Right cardiac atrium (tissue), 5 donors: Measurements from ENCODE around the gene SLX4IP. TPM values are rescaled to one million over a fixed set of nuclear protein-coding genes. Genes with fewer than 3 reads are reported as not detected.

Experiments
- ATAC-seq, 2 donors: fragments of 200-7000 bp; cut with Tn5 transposase; one replicate each; pipeline versions ENCODE4 v1.8.0 to v1.9.1; 2020; ENCODE audit warnings: moderate library complexity in 2 of 2, mild to moderate bottlenecking in 1 of 2
- DNase-seq, 3 donors: peaks; one replicate each; pipeline ENCODE4 v3.0.0-alpha.2; 2020
- H3K27ac ChIP-seq: one replicate; pipeline ENCODE4 v1.5.1; 2013; ENCODE audit warnings: mild to moderate bottlenecking, low read length, control low read depth, moderate library complexity
- H3K27me3 ChIP-seq: one replicate; pipeline ENCODE4 v1.6.1; 2013; ENCODE audit not compliant: control insufficient read depth, insufficient read depth
- H3K4me1 ChIP-seq: one replicate; pipeline ENCODE4 v1.6.1; 2013; ENCODE audit warnings: low read length; ENCODE audit not compliant: control insufficient read depth, insufficient read depth
- H3K4me3 ChIP-seq: one replicate; pipeline ENCODE4 v1.5.1; 2013; ENCODE audit warnings: low read length, control low read depth
- H3K9me3 ChIP-seq: one replicate; pipeline ENCODE4 v1.6.1; 2013; ENCODE audit warnings: low read length; ENCODE audit not compliant: control insufficient read depth
- WGBS: extraction: QIAGEN DNeasy Blood & Tissue Kit; methylation state at CpG from one replicate; pipeline ENCODE4 v1.1.7; 2013; 5-methylcytosine and 5-hydroxymethylcytosine counted together
- intact Hi-C, 4 donors: fragments of 100-400 bp; cut with DNase I; formaldehyde crosslinking; loops; one replicate each; pipeline versions ENCODE4 v1.11.0 to v1.14.0; 2022 to 2023
- polyA plus RNA-seq: library from polyadenylated mRNA; stranded (reverse); fragments of 200-250 nt; gene quantifications from one replicate; pipeline ENCODE4 v1.2.3, GENCODE V29; 2013
- total RNA-seq, 4 donors: library from RNA; stranded (reverse); fragmentation: NEBNext Ultra II Directional; extraction: Animal tissue kit (Norgen Biotek cat#: 25700); gene quantifications; one replicate each; pipeline ENCODE4 v1.2.1, GENCODE V29; 2021
- donor health status: healthy with polysubstance abuse.
- donor health status: DM: no; HTN: yes; CAD: no.
- donor health status: DM: no; HTN: no; CAD: no.
- donor health status: DM: no; HTN: yes; CAD: no; lungs with severe emphysema.
- donor health status: DM: yes; HTN: yes; CAD: no.

SLX4IP gene
- total and polyA plus RNA-seq, 5 donors: 1.3 to 3.2 (median 2.5) TPM

DNA sequence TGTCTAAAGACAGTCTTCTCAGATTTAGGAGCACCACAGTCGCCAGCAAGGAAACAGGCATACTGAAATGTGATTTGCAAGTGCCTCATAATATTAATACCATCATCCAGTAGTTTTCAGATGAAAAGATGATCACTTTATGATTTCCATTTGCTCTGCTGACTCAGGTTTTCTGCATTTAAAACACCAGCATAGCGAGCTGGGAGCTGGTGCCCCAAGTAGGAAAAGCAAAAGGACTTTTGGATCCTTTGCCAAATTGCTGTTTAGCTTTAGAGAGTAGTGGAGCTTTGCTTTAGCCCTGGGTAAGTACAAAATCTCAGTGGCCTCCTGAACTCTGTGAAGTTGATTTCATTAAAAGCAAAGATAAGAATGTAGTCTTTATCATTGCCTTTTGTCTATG lies 160.2 kb downstream of the SLX4IP start:
- Histone ChIP-seq H3K4me3 (no peak overlapping the region), H3K4me1 (peaks cover 2% of the 10 kb centered on the region), H3K9me3 (no peaks in the 10 kb centered on the region), H3K27me3 (no peaks in the 10 kb centered on the region), H3K27ac (no peak overlapping the region)
- 90% methylated on average over 2 of the region's 2 CpGs for WGBS
- ATAC-seq (no peak), DNase-seq (no peak)
- intact Hi-C loops: no loop called here

DNA sequence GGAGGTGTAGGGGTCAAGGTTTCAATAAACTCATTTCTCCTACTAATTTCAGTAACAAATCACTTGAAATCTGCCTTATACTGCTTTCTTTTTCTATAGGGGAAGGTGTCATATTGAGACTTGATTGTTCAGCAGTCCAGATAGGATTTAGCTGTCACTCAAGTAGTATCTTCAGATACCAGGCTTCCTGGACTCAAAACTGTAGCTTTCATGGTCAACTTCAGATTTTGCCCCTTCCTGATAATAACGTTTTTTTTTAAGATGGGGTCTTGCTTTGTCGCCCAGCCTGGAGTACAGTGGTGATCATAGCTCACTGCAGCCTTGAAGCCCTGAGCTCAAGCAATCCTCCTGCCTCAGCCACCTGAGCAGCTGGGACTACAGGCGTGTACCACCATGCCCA lies 160.9 kb downstream of the SLX4IP start:
- Histone ChIP-seq H3K27me3 (no peaks in the 10 kb centered on the region), H3K4me3 (no peak overlapping the region), H3K4me1 (peaks cover 2% of the 10 kb centered on the region), H3K9me3 (no peaks in the 10 kb centered on the region), H3K27ac (no peak overlapping the region)
- intact Hi-C loops: no loop called here
- 75% methylated on average over 3 of the region's 3 CpGs for WGBS
- DNase-seq: no peak
- ATAC-seq: no peak

GRCh38 chr20:10596710-10597121 lies 161.6 kb downstream of the SLX4IP start:
- H3K9me3 ChIP-seq: no peaks in the 10 kb centered on the region
- no peak overlapping the region for H3K27ac ChIP-seq
- no peak for DNase-seq
- WGBS: 63% methylated on average over 4 of the region's 4 CpGs
- peak; percentile 34 to 41 for ATAC-seq
- intact Hi-C loops: no loop called here
- H3K4me3 ChIP-seq: no peak overlapping the region
- peaks cover 2% of the 10 kb centered on the region for H3K4me1 ChIP-seq
- no peaks in the 10 kb centered on the region for H3K27me3 ChIP-seq

GRCh38 chr20:10597637-10598036 lies 162.5 kb downstream of the SLX4IP start:
- H3K27ac ChIP-seq: no peak overlapping the region
- DNase-seq (no peak), ATAC-seq (no peak)
- H3K9me3 ChIP-seq: no peaks in the 10 kb centered on the region
- no peak overlapping the region for H3K4me3 ChIP-seq
- intact Hi-C loops: no loop called here
- H3K27me3 ChIP-seq: no peaks in the 10 kb centered on the region
- H3K4me1 ChIP-seq: peaks cover 2% of the 10 kb centered on the region
- WGBS: 97% methylated on average over 1 of the region's 1 CpG

DNA sequence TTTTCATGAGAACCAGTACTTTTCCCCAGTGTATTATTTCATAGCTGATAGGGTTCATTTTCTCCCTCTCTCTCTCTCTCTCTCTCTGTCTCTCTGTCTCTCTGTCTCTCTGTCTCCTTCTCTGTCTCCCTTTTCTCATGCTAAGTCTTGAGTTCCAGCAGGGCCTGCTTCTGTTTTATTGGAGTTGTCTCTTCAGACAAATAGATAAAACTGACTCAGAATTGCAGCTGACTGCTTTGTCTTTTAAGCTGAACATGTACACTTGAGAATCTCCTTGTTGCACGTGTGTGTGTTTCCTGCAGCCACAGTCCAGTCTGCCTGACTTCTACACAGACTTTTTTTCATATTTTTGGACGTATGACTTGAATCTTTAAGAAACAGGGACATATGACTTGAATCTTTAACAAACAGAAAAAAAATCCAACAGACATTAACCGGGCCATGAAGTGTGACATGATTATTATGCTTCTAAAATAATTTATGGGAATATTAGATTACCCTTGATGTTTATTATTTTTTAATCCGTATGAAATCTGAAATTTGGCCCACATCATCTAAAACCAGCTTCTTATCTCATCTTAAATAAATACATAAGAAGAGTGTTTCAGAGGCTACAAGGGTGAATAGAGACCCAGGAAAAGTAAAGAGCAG lies 167.2 kb downstream of the SLX4IP start:
- DNase-seq: no peak
- WGBS: 63% methylated on average over 4 of the region's 4 CpGs
- H3K9me3 ChIP-seq: no peaks in the 10 kb centered on the region
- H3K27ac ChIP-seq: no peak overlapping the region
- no peaks in the 10 kb centered on the region for H3K4me1 ChIP-seq
- H3K4me3 ChIP-seq: no peak overlapping the region
- intact Hi-C loops: no loop called here
- no peak for ATAC-seq
- H3K27me3 ChIP-seq: no peaks in the 10 kb centered on the region

DNA sequence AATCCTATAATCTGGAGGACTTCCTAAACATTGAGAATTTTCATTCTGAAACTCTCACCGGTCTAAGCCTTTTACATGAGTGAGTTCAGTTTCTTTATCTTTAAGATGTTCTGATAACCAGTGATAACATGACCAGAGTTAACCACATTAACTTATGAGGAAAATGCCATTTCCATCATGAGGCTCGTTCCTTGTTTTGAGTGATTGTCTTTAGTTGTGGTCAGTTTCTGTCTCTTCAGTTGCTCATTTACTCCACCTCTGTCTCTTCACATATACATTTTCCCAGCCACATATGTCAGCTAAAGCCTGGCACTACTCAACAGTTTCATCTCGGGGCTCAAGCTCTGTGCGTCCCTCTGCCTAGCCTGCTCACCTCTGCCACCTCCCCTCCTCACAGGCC lies 168.3 kb downstream of the SLX4IP start:
- no peaks in the 10 kb centered on the region for H3K4me1 ChIP-seq
- 90% methylated on average over 4 of the region's 4 CpGs for WGBS
- H3K27me3 ChIP-seq: no peaks in the 10 kb centered on the region
- DNase-seq (no peak), ATAC-seq (no peak)
- H3K9me3 ChIP-seq: no peaks in the 10 kb centered on the region
- H3K27ac ChIP-seq: peak overlapping the region; percentile 56
- H3K4me3 ChIP-seq: no peak overlapping the region
- intact Hi-C loops: no loop called here

GRCh38 chr20:10603971-10604864 lies 169.1 kb downstream of the SLX4IP start:
- H3K4me1 ChIP-seq: no peaks in the 10 kb centered on the region
- WGBS: 53% methylated on average over 8 of the region's 8 CpGs
- intact Hi-C loops: no loop called here
- H3K27me3 ChIP-seq: no peaks in the 10 kb centered on the region
- H3K9me3 ChIP-seq: no peaks in the 10 kb centered on the region
- ATAC-seq (peak; percentile 93 to 94), DNase-seq (peak; percentile 59 to 72 (median 68))
- no peak overlapping the region for H3K4me3 ChIP-seq
- peak overlapping the region; percentile 56 for H3K27ac ChIP-seq

- intact Hi-C loops: no loop called here
- DNase-seq: no peak
- Histone ChIP-seq H3K27me3 (no peaks in the 10 kb centered on the region), H3K4me3 (no peak overlapping the region), H3K27ac (peak overlapping the region; percentile 12), H3K4me1 (peaks cover 3% of the 10 kb centered on the region), H3K9me3 (no peaks in the 10 kb centered on the region)
- WGBS: 70% methylated on average over 2 of the region's 2 CpGs
- ATAC-seq: no peak
Measured at GRCh38 chr20:10604865-10605440, 169.8 kb downstream of the SLX4IP start.

DNA sequence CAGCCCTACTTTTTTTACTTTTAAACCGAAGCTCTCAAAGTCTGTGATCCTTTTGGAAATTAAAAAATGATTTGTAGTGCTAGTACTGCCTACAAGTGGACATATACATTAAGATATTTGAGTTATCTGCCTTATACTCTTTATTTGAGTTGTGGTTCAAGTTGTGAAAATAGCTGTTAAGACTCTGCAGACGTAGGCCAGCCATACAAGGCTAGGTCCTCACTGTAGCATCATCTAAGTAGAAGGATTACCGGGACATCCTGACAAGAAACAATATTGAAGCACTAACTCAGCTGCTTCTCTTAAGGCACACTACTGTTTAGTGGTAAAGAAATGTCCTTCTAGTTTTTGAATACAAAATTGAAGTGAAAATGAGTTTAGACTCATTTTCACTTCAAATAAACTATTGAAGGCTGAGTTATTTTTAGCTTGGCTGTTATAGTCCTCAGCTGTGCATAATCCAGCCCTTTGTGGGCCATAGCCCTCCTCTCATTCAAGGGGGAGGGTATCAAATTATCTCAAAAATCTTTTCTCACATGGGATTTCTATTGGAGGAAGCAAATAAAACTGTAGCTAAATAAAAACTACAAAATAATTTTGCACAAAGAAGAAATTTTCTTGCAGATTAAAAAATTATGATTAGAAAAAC lies 170.6 kb downstream of the SLX4IP start:
- H3K27me3 ChIP-seq: no peaks in the 10 kb centered on the region
- H3K4me3 ChIP-seq: no peak overlapping the region
- intact Hi-C loops: no loop called here
- no peak for DNase-seq
- peaks cover 3% of the 10 kb centered on the region for H3K4me1 ChIP-seq
- H3K9me3 ChIP-seq: no peaks in the 10 kb centered on the region
- WGBS: 89% methylated on average over 3 of the region's 3 CpGs
- no peak for ATAC-seq
- H3K27ac ChIP-seq: no peak overlapping the region

DNA sequence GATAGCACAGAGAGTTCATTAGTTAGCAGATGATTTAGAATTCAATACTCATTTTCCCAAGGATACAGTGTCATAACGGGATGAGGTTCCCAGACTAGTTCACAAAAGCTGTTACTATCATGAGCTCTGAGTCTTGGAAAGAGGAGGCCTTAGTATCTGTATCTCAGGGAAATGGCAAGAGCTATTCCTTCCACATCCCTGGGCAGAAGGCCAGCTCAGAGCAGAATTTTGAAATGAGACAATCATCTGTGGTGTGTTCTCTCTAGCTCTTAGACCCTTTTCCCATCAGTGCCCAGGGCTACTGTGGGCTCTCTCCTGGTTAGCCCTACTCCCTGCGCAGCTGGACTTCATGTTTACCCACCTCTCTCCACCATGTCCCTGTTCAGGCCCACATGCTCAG lies 174.2 kb downstream of the SLX4IP start:
- intact Hi-C loops: no loop called here
- Histone ChIP-seq H3K4me1 (peaks cover 6% of the 10 kb centered on the region), H3K9me3 (no peaks in the 10 kb centered on the region), H3K27me3 (no peaks in the 10 kb centered on the region), H3K4me3 (no peak overlapping the region), H3K27ac (peak overlapping the region; percentile 100)
- DNase-seq (peak; percentile 69 to 88 (median 79)), ATAC-seq (peak; percentile 63 to 76)
- 63% methylated on average over 2 of the region's 2 CpGs for WGBS

GRCh38 chr20:10609770-10610169 lies 174.7 kb downstream of the SLX4IP start:
- no peaks in the 10 kb centered on the region for H3K9me3 ChIP-seq
- intact Hi-C loops: no loop called here
- ATAC-seq (peak; percentile 38 to 43), DNase-seq (no peak)
- H3K4me1 ChIP-seq: peaks cover 6% of the 10 kb centered on the region
- H3K27me3 ChIP-seq: no peaks in the 10 kb centered on the region
- H3K4me3 ChIP-seq: no peak overlapping the region
- peak overlapping the region; percentile 100 for H3K27ac ChIP-seq
